ENCODE measurements around the gene MEIS1. TPM values are rescaled to one million over a fixed set of nuclear protein-coding genes. Genes with fewer than 3 reads are reported as not detected.

The MEIS1 gene
- total and polyA plus RNA-seq, 2 of the 8 experiments (the other 6 are each of a cell fraction or from before 2014, with no cell fraction given), result 0.17 to 1.2 TPM

- POLR2A ChIA-PET (ENCODE audit: partially characterized antibody), result no interaction called here
Observed at GRCh38 chr2:66448136-66448991, 13.4 kb downstream of the MEIS1 start.

More at GRCh38 chr2:66448136-66448991, 13.4 kb downstream of the MEIS1 start:
- H3K23ac ChIP-seq (ENCODE audit: insufficient read length), result no peak overlapping the region
- DNase-seq (ENCODE audit: low read depth in 1 of 2, low spot score in 2 of 2), result no peak
- H4K5ac ChIP-seq (ENCODE audit: insufficient read length, low read depth, low read length), result no peak overlapping the region
- CTCF ChIA-PET (ENCODE audit: partially characterized antibody), result interaction anchor here (1.1 kb wide), 1 partner anchor 20 kb away, joined by 4 read pairs; no protein-coding TSS in a partner anchor
- H3K4me2 ChIP-seq (ENCODE audit: insufficient read depth in 1 of 2, low read depth in 2 of 2, low read length in 2 of 2), result no peak overlapping the region
- no peak overlapping the region for H3K9ac ChIP-seq (replicated peaks in 1 of 4; ENCODE audit: extremely low read depth in 1 of 4, low read depth in 3 of 4, low read length in 3 of 4)
- no peak for FAIRE-seq
- H3K4me3 ChIP-seq (ENCODE audit: extremely low read depth in 1 of 4, insufficient read depth in 2 of 4, low read depth in 3 of 4, low read length in 4 of 4), result no peak overlapping the region
- H2AFZ ChIP-seq (ENCODE audit: low read length), result no peak overlapping the region
- H3K27ac ChIP-seq (ENCODE audit: low read depth, low read length), result no peak overlapping the region
- no peaks in the 10 kb centered on the region for H3K79me2 ChIP-seq (ENCODE audit: control insufficient read depth in 1 of 2, insufficient read depth in 2 of 2, low read length in 2 of 2)
- H2BK15ac ChIP-seq (ENCODE audit: low read length), result no peak overlapping the region
- H3K23me2 ChIP-seq (ENCODE audit: low read depth, low read length), result peaks cover 9% of the 10 kb centered on the region; the same call in 1 of the 2 replicates
- H3K4me1 ChIP-seq (replicated peaks in 1 of 4; ENCODE audit: control insufficient read depth in 3 of 4, insufficient read depth in 4 of 4, low read length in 3 of 4), result peaks cover 6 to 27% (median 11%) of the 10 kb centered on the region in 4 experiments
- TF ChIP-seq HDAC6 (IDR thresholded peaks at IDR 0.05; ENCODE audit: low read depth, low read length) (no peak), KDM4A (IDR thresholded peaks at IDR 0.05; ENCODE audit: low read depth, low read length, severe bottlenecking) (no peak), RNF2 (IDR thresholded peaks at IDR 0.05; ENCODE audit: borderline replicate concordance, low read depth, low read length, missing control alignments, poor library complexity, severe bottlenecking) (no peak), JUN (IDR thresholded peaks at IDR 0.05; ENCODE audit: low read depth, low read length) (no peak), CTCF (IDR thresholded peaks at IDR 0.05; ENCODE audit: control extremely low read depth in 1 of 3, insufficient read depth in 1 of 3, low read depth in 1 of 3, low read length in 3 of 3) (no peak), E2F6 (IDR thresholded peaks at IDR 0.05) (no peak), TCF12 (IDR thresholded peaks at IDR 0.05; ENCODE audit: low read depth, low read length) (no peak)
- no peaks in the 10 kb centered on the region for H3K79me1 ChIP-seq (ENCODE audit: low read depth, low read length)
- H2BK120ac ChIP-seq (replicated peaks; ENCODE audit: low read depth, low read length), result no peak overlapping the region
- H3K14ac ChIP-seq (ENCODE audit: insufficient read length), result no peak overlapping the region
- no peak overlapping the region for H3K18ac ChIP-seq (ENCODE audit: extremely low read depth, low read length)
- H4K91ac ChIP-seq (replicated peaks; ENCODE audit: insufficient read length, low read length), result no peak overlapping the region
- no peak overlapping the region for H4K8ac ChIP-seq (ENCODE audit: extremely low read depth, insufficient read depth, low read length)
- whole genome bisulfite sequencing, 2 experiments (ENCODE audit: extremely low coverage in 1 of 2, insufficient coverage in 1 of 2, insufficient read length in 1 of 2, insufficient replicate concordance in 2 of 2, low coverage in 1 of 2, low lambda C conversion rate in 2 of 2, missing lambda C conversion rate in 1 of 2), result 90% methylated on average over 3 of the region's 3 CpGs; no CpG with 5 or more reads in 1 of the 2 experiments
- H2BK20ac ChIP-seq (ENCODE audit: low read length), result no peak overlapping the region
- peaks cover 2 to 6% of the 10 kb centered on the region in 2 experiments for H4K20me1 ChIP-seq (replicated peaks in 1 of 2; ENCODE audit: control insufficient read depth in 1 of 2, insufficient read depth in 2 of 2, low read length in 2 of 2)
- H2BK5ac ChIP-seq (ENCODE audit: low read depth, low read length), result no peak overlapping the region
- no peak overlapping the region for H2BK12ac ChIP-seq (ENCODE audit: low read depth, low read length)
- no peak overlapping the region for H3K56ac ChIP-seq (replicated peaks; ENCODE audit: insufficient read length, low read depth, low read length)
- peaks cover 20 to 45% (median 33%) of the 10 kb centered on the region in 4 experiments for H3K27me3 ChIP-seq (replicated peaks in 1 of 4; ENCODE audit: control insufficient read depth in 3 of 4, extremely low read depth in 1 of 4, insufficient read depth in 3 of 4, low read length in 3 of 4)
- H3K9me3 ChIP-seq (ENCODE audit: insufficient read depth in 2 of 2, low read depth in 1 of 2, low read length in 1 of 2), result no peaks in the 10 kb centered on the region
- no peaks in the 10 kb centered on the region for H3K36me3 ChIP-seq (ENCODE audit: control insufficient read depth in 2 of 4, insufficient read depth in 4 of 4, low read length in 3 of 4)
- H3K4ac ChIP-seq (replicated peaks; ENCODE audit: insufficient read length, low read depth, low read length), result no peak overlapping the region
- H2AK5ac ChIP-seq (ENCODE audit: low read depth, low read length), result no peak overlapping the region

All from H1 (cell line).